Measurements from ENCODE around the gene ZNF892. TPM values are rescaled to one million over a fixed set of nuclear protein-coding genes. Genes with fewer than 3 reads are reported as not detected.

ZNF892 gene
- total and polyA plus RNA-seq, 9 of the 15 experiments (the other 6 are each of a cell fraction or from before 2014, with no cell fraction given), result 0.07 to 0.13 (median 0.09) TPM; not detected in 6

- TF ChIP-seq, protein P1, sequence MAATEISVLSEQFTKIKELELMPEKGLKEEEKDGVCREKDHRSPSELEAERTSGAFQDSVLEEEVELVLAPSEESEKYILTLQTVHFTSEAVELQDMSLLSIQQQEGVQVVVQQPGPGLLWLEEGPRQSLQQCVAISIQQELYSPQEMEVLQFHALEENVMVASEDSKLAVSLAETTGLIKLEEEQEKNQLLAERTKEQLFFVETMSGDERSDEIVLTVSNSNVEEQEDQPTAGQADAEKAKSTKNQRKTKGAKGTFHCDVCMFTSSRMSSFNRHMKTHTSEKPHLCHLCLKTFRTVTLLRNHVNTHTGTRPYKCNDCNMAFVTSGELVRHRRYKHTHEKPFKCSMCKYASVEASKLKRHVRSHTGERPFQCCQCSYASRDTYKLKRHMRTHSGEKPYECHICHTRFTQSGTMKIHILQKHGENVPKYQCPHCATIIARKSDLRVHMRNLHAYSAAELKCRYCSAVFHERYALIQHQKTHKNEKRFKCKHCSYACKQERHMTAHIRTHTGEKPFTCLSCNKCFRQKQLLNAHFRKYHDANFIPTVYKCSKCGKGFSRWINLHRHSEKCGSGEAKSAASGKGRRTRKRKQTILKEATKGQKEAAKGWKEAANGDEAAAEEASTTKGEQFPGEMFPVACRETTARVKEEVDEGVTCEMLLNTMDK (IDR thresholded peaks at IDR 0.05; ENCODE audit: borderline replicate concordance, insufficient read depth, low read depth, low read length, poor library complexity, severe bottlenecking), result no peak
- TF ChIP-seq SNIP1 (IDR thresholded peaks at IDR 0.05; ENCODE audit: low read depth) (no peak), SRSF1 (IDR thresholded peaks at IDR 0.05; ENCODE audit: low read depth, low read length) (no peak), EP400 (IDR thresholded peaks at IDR 0.05) (no peak), ADNP (tag; IDR thresholded peaks at IDR 0.05) (no peak), ZNF165 (CRISPR knock-in tag; IDR thresholded peaks at IDR 0.05; ENCODE audit: borderline replicate concordance) (no peak), ZNF174 (CRISPR knock-in tag; IDR thresholded peaks at IDR 0.05) (no peak), DEAF1 (CRISPR knock-in tag; IDR thresholded peaks at IDR 0.05) (0 out of 2 replicates have a peak, but pooled peaks have one; percentile 33), CUX1 (CRISPR knock-in tag; IDR thresholded peaks at IDR 0.05) (no peak), ARHGAP35 (IDR thresholded peaks at IDR 0.05; ENCODE audit: partially characterized antibody) (no peak), RBBP5 (IDR thresholded peaks at IDR 0.05; ENCODE audit: borderline replicate concordance, insufficient read depth, low read length, poor library complexity, severe bottlenecking) (no peak), FOXP1 (CRISPR knock-in tag; IDR thresholded peaks at IDR 0.05) (no peak), ZBTB5 (IDR thresholded peaks at IDR 0.05) (no peak)
Observed at GRCh38 chr2:95207111-95207961, at the start of gene ZNF892 (continued).

All from K562 (cell line).